Ascending aorta (tissue), 2 donors: ENCODE data around the gene SDR42E1. TPM values are rescaled to one million over a fixed set of nuclear protein-coding genes. Genes with fewer than 3 reads are reported as not detected.

Experiments
- DNase-seq, 2 donors: peaks; one replicate each; pipeline ENCODE4 v3.0.0-alpha.2; 2019; ENCODE audit warnings: low spot score in 2 of 2
- H3K27ac ChIP-seq, 2 donors: fragments of 200-600 bp; sonication (generic); one replicate each; pipeline ENCODE4 v1.5.1; 2016 to 2017; ENCODE audit warnings: mild to moderate bottlenecking in 1 of 2
- H3K27me3 ChIP-seq: fragments of 200-600 bp; sonication (generic); one replicate; pipeline ENCODE4 v1.5.1; 2017
- H3K36me3 ChIP-seq, 2 donors: fragments of 200-600 bp; sonication (generic); one replicate each; pipeline ENCODE4 v1.5.1; 2016
- H3K4me1 ChIP-seq, 2 donors: fragments of 200-600 bp; sonication (generic); one replicate each; pipeline ENCODE4 v1.5.1; 2016 to 2017; ENCODE audit warnings: mild to moderate bottlenecking in 1 of 2
- H3K4me3 ChIP-seq, 2 donors: fragments of 200-600 bp; sonication (generic); one replicate each; pipeline ENCODE4 v1.5.1; 2016 to 2017; ENCODE audit warnings: mild to moderate bottlenecking in 1 of 2
- H3K9me3 ChIP-seq, 2 donors: fragments of 200-600 bp; sonication (generic); one replicate each; pipeline ENCODE4 v1.5.1; 2016
- intact Hi-C: fragments of 100-400 bp; cut with DNase I; formaldehyde crosslinking; loops from one replicate; pipeline ENCODE4 v1.15.1; 2023
- total RNA-seq: library from RNA; depleted of rRNA; stranded (reverse); fragments of >200 nt; gene quantifications from one replicate; pipeline ENCODE4 v1.1.0, GENCODE V29; 2016
- TF ChIP-seq, protein P1 (sequence below), 3 experiments: fragments of 200-600 bp in 2 of 3; fragments of 450-650 bp in 1 of 3; sonication (generic) in 2 of 3; IDR thresholded peaks; one replicate each; pipeline ENCODE4 v1.5.1; 2016 to 2019; ENCODE audit warnings: antibody characterized with exemption in 3 of 3, mild to moderate bottlenecking in 1 of 3, moderate library complexity in 1 of 3

SDR42E1 gene
- total RNA-seq, 1 donor from 2014 or later, result 0.11 TPM

DNA sequence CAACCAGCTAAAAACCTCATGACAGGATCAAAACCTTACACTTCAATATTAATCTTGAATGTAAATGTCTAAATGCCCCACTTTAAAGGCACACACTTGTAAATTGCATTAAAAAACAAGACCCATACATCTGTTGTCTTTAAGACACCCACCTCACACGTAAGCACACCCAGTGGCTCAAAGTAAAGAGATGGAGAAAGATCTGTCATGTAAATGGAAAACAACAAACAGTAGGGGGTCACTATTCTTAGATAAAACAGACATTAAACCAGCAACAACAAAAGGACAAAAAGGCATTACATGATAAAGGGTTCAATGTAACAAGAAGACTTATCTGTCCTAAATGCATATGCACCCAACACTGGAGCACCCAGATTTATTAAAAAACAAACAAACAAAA is 35.6 kb downstream of the SDR42E1 start:
- Histone ChIP-seq H3K9me3 (peaks cover 4 to 23% of the 10 kb centered on the region in 2 donors), H3K27ac (no peak overlapping the region), H3K27me3 (no peaks in the 10 kb centered on the region), H3K4me3 (no peak overlapping the region), H3K36me3 (no peaks in the 10 kb centered on the region), H3K4me1 (no peaks in the 10 kb centered on the region)
- TF ChIP-seq, protein P1, sequence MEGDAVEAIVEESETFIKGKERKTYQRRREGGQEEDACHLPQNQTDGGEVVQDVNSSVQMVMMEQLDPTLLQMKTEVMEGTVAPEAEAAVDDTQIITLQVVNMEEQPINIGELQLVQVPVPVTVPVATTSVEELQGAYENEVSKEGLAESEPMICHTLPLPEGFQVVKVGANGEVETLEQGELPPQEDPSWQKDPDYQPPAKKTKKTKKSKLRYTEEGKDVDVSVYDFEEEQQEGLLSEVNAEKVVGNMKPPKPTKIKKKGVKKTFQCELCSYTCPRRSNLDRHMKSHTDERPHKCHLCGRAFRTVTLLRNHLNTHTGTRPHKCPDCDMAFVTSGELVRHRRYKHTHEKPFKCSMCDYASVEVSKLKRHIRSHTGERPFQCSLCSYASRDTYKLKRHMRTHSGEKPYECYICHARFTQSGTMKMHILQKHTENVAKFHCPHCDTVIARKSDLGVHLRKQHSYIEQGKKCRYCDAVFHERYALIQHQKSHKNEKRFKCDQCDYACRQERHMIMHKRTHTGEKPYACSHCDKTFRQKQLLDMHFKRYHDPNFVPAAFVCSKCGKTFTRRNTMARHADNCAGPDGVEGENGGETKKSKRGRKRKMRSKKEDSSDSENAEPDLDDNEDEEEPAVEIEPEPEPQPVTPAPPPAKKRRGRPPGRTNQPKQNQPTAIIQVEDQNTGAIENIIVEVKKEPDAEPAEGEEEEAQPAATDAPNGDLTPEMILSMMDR (IDR thresholded peaks at IDR 0.05), result no peak
- intact Hi-C loops, result no loop called here
- DNase-seq, result no peak

DNA sequence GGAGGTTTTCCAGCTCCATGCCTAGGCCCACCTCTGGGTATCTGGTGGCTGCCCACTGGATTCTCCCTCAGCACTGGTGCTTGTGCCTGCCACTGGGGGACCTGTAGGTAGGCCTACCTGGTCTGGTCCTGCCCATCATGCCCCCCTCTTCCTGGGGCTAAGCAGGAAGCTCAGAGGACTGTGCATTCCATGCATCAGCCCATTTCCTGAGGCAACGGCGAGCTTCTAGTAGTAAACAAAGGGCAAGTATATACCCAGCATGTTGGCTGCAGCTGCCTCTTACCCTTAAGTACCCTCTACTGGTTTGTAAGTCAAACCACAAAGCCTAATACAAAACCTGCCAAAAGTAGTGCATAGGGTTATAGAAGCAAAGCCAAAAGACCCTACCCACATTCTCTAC is 37.5 kb downstream of the SDR42E1 start:
- H3K4me3 ChIP-seq, result no peak overlapping the region
- intact Hi-C loops, result no loop called here
- H3K36me3 ChIP-seq, result no peaks in the 10 kb centered on the region
- H3K27me3 ChIP-seq, result no peaks in the 10 kb centered on the region
- TF ChIP-seq, protein P1 (IDR thresholded peaks at IDR 0.05), result no peak
- H3K4me1 ChIP-seq, result no peaks in the 10 kb centered on the region
- no peak for DNase-seq
- H3K9me3 ChIP-seq, result peaks cover 4 to 23% of the 10 kb centered on the region in 2 donors
- H3K27ac ChIP-seq, result no peak overlapping the region

DNA sequence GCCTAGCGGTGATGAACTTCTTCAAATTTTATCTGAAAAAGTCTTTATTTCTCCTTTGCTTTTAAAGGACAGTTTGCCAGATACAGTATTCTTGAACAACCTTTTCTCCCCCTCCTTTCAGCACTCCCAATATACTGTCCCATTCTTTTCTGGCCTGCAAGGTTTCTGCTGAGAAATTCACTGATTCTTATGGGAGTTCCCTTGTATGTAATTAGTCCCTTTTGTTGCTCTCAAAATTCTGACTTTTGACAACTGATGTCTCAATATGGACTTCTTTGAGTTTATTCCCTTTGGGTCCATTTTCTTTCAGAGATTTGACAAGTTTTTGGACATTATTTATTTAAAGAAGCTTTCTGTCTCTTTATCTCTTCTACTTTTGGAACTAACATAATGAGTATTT is 39.4 kb downstream of the SDR42E1 start:
- no peak overlapping the region for H3K27ac ChIP-seq
- H3K9me3 ChIP-seq, result peaks cover 4 to 23% of the 10 kb centered on the region in 2 donors
- H3K36me3 ChIP-seq, result no peaks in the 10 kb centered on the region
- TF ChIP-seq, protein P1 (IDR thresholded peaks at IDR 0.05), result no peak
- no peak for DNase-seq
- no peak overlapping the region for H3K4me3 ChIP-seq
- H3K27me3 ChIP-seq, result no peaks in the 10 kb centered on the region
- intact Hi-C loops, result no loop called here
- no peaks in the 10 kb centered on the region for H3K4me1 ChIP-seq

DNA sequence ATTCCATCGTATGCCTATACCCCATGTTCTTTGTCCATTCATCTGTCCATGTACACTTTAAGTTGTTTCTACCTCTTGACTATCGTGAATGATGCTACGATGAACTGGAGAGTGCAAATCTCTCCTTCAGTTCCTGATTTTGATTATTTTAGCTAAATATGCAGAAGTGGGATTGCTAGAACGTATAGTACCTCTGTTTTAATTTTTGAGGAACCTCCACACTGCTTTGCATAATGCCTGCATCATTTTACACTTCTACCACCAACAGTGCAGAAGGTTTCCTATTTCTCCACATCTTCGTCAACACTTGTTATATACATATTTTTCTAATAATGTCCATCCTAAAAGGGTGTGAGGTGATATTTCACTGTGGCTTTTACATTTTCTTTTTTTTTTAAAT is 43.9 kb downstream of the SDR42E1 start:
- H3K27me3 ChIP-seq, result no peaks in the 10 kb centered on the region
- no peaks in the 10 kb centered on the region for H3K4me1 ChIP-seq
- TF ChIP-seq, protein P1 (IDR thresholded peaks at IDR 0.05), result no peak
- no peak for DNase-seq
- no peak overlapping the region for H3K27ac ChIP-seq
- intact Hi-C loops, result no loop called here
- H3K9me3 ChIP-seq, result peaks cover 4 to 14% of the 10 kb centered on the region in 2 donors
- H3K36me3 ChIP-seq, result no peaks in the 10 kb centered on the region
- no peak overlapping the region for H3K4me3 ChIP-seq

DNA sequence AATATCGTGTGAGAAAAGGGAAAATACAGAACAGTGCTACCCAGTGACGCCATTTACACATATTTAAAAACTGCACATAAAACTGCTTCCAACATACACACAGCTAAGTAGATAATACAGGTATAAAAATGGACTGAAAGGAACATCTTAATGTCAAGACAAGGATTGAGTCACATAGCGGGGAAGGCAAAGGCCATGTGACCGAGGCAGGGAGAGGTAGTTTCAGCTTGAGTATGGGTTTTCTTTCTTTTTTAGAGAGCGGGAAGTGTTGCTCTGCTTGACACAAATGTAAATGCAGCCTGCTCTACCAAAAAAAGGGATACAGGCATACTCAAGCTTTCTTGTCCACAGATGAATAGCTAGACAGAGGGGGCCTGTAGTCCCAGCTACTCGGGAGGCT is 46.5 kb downstream of the SDR42E1 start:
- Histone ChIP-seq H3K36me3 (no peaks in the 10 kb centered on the region), H3K4me3 (no peak overlapping the region), H3K27ac (no peak overlapping the region), H3K27me3 (no peaks in the 10 kb centered on the region), H3K4me1 (no peaks in the 10 kb centered on the region), H3K9me3 (no peaks in the 10 kb centered on the region)
- TF ChIP-seq, protein P1 (IDR thresholded peaks at IDR 0.05), result no peak
- no peak for DNase-seq
- intact Hi-C loops, result no loop called here
